ENCODE data around the gene UACA.

DNA sequence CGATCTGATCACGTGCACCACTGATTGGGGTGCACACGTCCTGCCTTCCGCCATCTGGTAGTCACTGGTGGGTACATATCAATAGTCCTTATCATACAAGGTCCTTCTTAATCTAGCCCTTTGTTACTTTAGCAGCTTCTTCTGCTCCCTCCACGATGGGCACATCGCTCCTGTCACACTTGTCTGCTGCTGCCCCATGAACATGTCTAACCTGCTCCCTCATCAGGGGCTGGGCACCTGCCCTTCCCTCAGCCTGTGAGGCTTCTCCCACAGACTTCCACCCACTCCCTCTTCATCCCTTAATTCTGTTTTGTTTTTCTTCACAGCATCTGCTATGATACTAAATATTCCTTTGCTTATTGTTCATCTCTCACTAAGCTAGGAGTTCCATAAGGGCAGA, 82.5 kb downstream of the UACA start:
- TF ChIP-seq, protein P1, sequence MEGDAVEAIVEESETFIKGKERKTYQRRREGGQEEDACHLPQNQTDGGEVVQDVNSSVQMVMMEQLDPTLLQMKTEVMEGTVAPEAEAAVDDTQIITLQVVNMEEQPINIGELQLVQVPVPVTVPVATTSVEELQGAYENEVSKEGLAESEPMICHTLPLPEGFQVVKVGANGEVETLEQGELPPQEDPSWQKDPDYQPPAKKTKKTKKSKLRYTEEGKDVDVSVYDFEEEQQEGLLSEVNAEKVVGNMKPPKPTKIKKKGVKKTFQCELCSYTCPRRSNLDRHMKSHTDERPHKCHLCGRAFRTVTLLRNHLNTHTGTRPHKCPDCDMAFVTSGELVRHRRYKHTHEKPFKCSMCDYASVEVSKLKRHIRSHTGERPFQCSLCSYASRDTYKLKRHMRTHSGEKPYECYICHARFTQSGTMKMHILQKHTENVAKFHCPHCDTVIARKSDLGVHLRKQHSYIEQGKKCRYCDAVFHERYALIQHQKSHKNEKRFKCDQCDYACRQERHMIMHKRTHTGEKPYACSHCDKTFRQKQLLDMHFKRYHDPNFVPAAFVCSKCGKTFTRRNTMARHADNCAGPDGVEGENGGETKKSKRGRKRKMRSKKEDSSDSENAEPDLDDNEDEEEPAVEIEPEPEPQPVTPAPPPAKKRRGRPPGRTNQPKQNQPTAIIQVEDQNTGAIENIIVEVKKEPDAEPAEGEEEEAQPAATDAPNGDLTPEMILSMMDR (IDR thresholded peaks at IDR 0.05 in 2 of 3, conservative IDR thresholded peaks at IDR 0.05 in 1 of 3; ENCODE audit: insufficient read depth in 2 of 3, low read depth in 1 of 3, low read length in 3 of 3) = no peak
- TF ChIP-seq POLR2AphosphoS5 (IDR thresholded peaks at IDR 0.05; ENCODE audit: control insufficient read depth, insufficient read depth, low read depth, low read length) (no peak), EP400 (IDR thresholded peaks at IDR 0.05) (no peak), EP300 (IDR thresholded peaks at IDR 0.05; ENCODE audit: low read length) (no peak), TBP (optimal IDR thresholded peaks at IDR 0.05; ENCODE audit: low read depth, low read length) (no peak), HNRNPK (IDR thresholded peaks at IDR 0.05; ENCODE audit: low read depth, low read length, poor library complexity, severe bottlenecking) (no peak), ZKSCAN8 (CRISPR knock-in tag; IDR thresholded peaks at IDR 0.05) (no peak), NCOR1 (IDR thresholded peaks at IDR 0.05) (no peak), MAFK (IDR thresholded peaks at IDR 0.05; ENCODE audit: low read length) (no peak)
- TF ChIP-seq, protein P2, sequence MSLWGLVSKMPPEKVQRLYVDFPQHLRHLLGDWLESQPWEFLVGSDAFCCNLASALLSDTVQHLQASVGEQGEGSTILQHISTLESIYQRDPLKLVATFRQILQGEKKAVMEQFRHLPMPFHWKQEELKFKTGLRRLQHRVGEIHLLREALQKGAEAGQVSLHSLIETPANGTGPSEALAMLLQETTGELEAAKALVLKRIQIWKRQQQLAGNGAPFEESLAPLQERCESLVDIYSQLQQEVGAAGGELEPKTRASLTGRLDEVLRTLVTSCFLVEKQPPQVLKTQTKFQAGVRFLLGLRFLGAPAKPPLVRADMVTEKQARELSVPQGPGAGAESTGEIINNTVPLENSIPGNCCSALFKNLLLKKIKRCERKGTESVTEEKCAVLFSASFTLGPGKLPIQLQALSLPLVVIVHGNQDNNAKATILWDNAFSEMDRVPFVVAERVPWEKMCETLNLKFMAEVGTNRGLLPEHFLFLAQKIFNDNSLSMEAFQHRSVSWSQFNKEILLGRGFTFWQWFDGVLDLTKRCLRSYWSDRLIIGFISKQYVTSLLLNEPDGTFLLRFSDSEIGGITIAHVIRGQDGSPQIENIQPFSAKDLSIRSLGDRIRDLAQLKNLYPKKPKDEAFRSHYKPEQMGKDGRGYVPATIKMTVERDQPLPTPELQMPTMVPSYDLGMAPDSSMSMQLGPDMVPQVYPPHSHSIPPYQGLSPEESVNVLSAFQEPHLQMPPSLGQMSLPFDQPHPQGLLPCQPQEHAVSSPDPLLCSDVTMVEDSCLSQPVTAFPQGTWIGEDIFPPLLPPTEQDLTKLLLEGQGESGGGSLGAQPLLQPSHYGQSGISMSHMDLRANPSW (CRISPR knock-in tag; IDR thresholded peaks at IDR 0.05) = no peak
- TF ChIP-seq, protein P3, sequence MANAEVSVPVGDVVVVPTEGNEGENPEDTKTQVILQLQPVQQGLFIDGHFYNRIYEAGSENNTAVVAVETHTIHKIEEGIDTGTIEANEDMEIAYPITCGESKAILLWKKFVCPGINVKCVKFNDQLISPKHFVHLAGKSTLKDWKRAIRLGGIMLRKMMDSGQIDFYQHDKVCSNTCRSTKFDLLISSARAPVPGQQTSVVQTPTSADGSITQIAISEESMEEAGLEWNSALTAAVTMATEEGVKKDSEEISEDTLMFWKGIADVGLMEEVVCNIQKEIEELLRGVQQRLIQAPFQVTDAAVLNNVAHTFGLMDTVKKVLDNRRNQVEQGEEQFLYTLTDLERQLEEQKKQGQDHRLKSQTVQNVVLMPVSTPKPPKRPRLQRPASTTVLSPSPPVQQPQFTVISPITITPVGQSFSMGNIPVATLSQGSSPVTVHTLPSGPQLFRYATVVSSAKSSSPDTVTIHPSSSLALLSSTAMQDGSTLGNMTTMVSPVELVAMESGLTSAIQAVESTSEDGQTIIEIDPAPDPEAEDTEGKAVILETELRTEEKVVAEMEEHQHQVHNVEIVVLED (CRISPR knock-in tag; IDR thresholded peaks at IDR 0.05) = no peak
- TF ChIP-seq, protein P4, sequence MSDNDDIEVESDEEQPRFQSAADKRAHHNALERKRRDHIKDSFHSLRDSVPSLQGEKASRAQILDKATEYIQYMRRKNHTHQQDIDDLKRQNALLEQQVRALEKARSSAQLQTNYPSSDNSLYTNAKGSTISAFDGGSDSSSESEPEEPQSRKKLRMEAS (CRISPR knock-in tag; IDR thresholded peaks at IDR 0.05) = no peak
- TF ChIP-seq, protein P5, sequence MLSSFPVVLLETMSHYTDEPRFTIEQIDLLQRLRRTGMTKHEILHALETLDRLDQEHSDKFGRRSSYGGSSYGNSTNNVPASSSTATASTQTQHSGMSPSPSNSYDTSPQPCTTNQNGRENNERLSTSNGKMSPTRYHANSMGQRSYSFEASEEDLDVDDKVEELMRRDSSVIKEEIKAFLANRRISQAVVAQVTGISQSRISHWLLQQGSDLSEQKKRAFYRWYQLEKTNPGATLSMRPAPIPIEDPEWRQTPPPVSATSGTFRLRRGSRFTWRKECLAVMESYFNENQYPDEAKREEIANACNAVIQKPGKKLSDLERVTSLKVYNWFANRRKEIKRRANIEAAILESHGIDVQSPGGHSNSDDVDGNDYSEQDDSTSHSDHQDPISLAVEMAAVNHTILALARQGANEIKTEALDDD (IDR thresholded peaks at IDR 0.05) = no peak
- TF ChIP-seq, protein P6, sequence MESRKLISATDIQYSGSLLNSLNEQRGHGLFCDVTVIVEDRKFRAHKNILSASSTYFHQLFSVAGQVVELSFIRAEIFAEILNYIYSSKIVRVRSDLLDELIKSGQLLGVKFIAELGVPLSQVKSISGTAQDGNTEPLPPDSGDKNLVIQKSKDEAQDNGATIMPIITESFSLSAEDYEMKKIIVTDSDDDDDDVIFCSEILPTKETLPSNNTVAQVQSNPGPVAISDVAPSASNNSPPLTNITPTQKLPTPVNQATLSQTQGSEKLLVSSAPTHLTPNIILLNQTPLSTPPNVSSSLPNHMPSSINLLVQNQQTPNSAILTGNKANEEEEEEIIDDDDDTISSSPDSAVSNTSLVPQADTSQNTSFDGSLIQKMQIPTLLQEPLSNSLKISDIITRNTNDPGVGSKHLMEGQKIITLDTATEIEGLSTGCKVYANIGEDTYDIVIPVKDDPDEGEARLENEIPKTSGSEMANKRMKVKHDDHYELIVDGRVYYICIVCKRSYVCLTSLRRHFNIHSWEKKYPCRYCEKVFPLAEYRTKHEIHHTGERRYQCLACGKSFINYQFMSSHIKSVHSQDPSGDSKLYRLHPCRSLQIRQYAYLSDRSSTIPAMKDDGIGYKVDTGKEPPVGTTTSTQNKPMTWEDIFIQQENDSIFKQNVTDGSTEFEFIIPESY (CRISPR knock-in tag; IDR thresholded peaks at IDR 0.05) = no peak

Measured in K562 (cell line).